Measurements from ENCODE around the gene CDK9.
A peak's percentile ranks its signal among the peaks of the same experiment; 100 is the strongest.
"Not testable (repeated sequence)": the region's sequence is repeated elsewhere in the genome, so short reads cannot be mapped to it uniquely, and the experiment has no call there.

Gene CDK9

GRCh38 chr9:127780126-127780885, 5.5 kb upstream of the CDK9 start:
- no peak for DNase-seq (ENCODE audit: low read depth in 2 of 2)

DNA sequence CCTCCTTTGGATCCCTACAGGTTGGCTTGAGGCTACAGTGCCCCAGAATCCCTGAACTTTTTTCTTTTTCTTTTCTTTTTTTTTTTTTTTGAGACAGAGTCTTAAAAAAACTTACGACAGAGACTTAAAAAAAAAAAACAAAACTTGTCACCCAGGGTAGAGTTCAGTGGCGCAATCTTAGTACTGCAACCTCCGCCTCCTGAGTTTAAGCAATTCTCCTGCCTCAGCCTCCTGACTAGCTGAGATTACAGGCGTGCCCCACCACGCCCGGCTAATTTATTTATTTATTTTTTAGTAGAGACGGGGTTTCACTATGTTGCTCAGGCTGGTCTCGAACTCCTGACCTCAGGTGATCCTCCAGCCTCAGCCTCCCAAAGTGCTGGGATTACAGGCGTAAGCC, 4.9 kb upstream of the CDK9 start:
- DNase-seq (ENCODE audit: low read depth in 2 of 2), result not testable (repeated sequence)

DNA sequence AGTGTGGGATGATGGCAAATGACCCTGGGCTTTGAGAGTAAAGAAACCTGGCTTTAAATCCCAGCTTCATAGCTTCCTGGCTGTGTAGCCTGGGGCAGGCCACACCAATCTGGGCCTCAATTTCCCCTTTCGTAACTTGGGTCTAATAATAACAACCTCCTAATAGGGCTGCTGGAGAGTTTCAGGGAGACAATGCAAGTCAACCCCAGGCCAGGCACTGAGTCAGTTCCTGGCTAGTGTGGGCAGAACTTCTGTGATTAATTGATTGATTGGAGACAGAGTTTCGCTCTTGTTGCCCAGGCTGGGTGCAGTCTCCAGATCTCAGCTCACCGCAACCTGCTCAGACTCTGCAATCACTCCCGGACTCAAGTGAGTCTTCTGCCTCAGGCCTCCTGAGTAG, 4.0 kb upstream of the CDK9 start:
- DNase-seq (ENCODE audit: low read depth in 2 of 2), result no peak

- DNase-seq (ENCODE audit: low read depth in 2 of 2), result peak; percentile 76 to 80
Measured at GRCh38 chr9:127783111-127784008, 2.5 kb upstream of the CDK9 start.

DNA sequence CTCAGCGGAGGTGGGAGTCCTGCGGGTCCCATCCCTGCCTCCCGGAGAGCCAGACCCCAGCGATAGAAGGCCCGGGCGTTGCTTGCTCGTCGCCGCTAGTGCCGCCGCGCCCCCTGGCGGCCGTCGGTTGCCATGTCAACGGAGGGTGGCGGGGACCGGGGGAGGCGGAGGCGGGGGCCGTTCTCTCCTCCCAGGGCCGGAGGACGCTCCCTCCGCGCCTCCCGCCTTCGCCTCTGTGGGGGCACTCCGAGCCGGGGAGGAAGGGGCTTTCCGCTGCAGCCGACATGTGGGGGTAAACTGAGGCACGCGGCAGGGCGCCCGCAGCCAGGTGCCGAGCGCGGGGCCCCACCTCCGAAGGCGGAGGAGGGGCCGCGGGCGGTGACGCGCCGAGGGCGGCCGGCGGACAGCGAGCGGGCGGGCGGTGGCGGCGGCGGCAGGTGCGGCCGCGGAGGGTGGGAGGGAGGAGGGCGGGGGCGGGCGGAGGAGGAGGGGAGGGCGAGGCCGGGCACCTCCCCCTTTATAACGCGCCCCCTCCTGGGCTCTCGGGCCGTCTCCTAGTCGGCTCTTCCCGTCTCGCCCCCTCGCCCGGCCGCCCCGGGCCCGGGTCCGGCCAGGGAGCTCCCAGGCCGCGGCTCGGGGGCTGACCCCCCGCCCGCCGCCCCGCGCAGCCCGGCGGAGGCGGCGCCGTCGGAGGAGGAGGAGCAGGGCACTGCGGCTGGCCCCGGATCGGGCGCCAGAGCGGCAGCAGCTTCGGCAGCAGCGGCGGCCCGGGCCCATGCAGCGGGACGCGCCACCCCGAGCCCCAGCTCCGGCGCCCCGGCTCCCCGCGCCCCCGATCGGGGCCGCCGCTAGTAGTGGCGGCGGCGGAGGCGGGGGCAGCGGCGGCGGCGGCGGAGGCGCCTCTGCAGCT, 556 bp upstream of the CDK9 start:
- DNase-seq (ENCODE audit: low read depth in 2 of 2), result peak; percentile 80 to 85

- no peak for DNase-seq (ENCODE audit: low read depth in 2 of 2)
Measured at GRCh38 chr9:127786773-127787104, 905 bp downstream of the CDK9 start.

- peak; percentile 62 to 72 for DNase-seq (ENCODE audit: low read depth in 2 of 2)
Measured at GRCh38 chr9:127788337-127789011, 2.6 kb downstream of the CDK9 start.

DNA sequence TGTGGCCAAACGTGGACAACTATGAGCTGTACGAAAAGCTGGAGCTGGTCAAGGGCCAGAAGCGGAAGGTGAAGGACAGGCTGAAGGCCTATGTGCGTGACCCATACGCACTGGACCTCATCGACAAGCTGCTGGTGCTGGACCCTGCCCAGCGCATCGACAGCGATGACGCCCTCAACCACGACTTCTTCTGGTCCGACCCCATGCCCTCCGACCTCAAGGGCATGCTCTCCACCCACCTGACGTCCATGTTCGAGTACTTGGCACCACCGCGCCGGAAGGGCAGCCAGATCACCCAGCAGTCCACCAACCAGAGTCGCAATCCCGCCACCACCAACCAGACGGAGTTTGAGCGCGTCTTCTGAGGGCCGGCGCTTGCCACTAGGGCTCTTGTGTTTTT, 3.3 kb downstream of the CDK9 start:
- no peak for DNase-seq (ENCODE audit: low read depth in 2 of 2)

- no peak for DNase-seq (ENCODE audit: low read depth in 2 of 2)
Measured at GRCh38 chr9:127790094-127790855, 4.4 kb downstream of the CDK9 start.

- DNase-seq (ENCODE audit: low read depth in 2 of 2), result no peak
Measured at GRCh38 chr9:127791085-127791484, 5.3 kb downstream of the CDK9 start.

DNA sequence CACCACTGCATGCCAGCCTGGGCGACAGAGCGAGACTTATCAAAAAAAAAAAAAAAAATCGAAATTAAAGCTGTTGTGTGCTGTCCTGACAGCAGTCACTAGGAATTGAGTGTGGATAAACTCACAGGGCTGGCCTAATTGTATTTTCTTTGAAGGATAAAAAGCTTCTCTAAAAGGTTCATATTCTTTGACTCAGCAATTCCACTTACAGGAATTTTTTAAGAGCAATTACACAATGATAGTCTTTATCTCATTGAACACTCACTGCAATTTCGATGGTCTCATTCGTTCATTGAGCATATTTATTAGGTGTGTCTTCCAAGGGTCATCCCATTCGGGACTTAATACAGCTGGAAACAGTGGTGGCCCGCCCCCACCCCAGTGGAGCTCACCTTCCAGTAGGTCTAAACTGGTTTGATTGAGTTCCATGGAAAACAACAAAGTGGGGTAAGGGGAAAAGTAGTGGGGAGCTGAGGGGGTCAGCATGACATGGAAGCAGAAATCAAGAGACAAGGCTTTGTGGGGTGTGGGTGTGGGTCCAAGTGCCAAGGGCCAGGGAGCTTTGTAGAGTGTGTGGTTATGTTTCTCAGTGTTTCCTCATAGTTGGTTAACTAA, 6.7 kb downstream of the CDK9 start:
- no peak for DNase-seq (ENCODE audit: low read depth in 2 of 2)

DNA sequence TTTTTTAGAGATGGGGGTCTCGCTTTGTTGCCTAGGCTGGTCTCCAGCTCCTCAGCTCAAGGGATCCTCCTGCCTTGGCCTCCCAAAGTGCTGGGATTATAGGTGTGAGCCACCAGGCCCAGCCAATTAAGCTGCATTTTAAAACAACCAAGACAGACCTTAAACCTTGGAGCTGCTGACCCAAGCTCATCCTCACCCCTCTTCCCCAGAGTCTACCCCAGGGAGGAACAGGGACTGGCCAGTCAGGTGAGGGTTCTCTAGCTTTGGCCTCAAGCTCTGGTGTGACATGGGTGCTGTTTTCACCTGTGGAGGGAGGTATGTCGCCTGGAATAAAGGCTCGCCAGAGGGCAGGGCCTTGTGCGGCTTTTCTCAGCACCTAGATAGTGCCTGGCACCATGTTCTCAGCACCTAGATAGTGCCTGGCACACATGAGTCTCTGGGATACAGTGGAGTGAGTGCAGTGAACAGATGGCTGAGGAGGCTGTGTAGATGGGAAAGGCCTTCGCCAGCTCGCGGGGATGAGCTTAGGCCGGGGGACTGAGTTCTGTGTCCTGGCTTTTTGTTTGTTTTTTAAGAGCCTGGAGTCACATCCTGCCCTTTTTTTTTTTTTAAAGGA, 7.4 kb downstream of the CDK9 start:
- DNase-seq (ENCODE audit: low read depth in 2 of 2), result no peak

DNA sequence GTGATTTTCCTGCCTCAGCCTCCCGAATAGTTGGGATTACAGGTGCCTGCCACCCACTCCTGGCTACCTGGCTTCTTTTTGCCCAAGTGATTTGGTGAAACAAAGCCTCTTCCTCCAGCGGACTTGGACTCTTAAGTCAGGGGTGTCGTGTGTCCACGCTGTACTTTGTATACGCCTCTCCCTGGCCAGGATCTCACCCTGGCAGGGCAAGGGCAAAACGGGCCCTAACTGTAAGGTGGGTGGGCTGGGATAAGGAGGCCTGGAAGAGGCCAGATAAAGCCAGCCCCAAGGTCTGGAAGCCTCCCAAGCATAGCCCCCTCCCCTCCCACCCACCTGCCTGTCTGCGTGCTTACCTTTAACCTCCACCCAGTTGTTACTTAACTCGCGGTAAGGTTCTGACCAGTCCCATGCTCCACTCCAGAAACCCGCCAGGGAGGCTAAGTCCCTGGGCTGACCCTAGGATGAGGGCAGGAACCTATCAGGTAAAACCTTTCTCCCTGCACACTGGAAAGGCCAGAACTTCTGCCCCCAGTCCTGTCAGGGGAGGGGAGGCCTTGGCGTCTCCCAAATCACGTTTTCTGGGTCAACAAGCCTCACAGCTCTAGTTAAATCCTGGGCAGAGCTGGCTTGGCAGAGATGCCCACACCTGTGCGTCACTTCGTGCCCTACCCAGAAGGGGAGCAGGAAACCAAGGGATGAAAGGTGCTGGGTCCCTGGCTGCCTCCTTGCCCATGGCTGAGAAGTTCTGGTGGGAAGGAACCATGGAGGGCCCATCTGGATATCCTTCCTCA, 8.4 kb downstream of the CDK9 start:
- DNase-seq (ENCODE audit: low read depth in 2 of 2), result no peak

DNA sequence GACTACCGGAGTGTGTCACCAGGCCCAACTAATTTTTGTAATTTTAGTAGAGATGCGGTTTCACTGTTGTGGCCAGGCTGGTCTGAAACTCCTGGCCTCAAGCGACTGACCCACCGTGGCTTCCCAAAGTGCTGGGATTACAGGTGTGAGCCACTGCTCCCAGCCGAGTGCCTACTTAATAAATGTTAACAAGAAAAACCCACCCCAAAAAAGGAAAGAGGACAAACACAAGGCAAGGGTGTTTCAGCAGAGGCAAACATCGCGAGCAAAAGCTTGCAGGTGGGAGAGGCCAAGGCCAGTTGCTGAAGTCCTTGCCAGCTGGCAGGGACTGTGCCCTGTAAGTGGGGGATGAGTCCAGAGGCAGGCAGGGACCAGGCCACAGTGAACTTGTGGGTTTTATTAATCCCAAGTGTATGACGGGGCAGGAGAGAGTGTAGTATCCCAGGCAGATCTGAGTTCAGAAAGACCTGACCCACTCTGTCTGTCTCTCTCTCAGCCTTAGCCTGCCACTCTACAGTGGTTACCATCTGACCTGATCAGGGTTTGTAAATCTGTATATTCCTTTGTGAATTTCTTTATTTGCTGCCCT, 10.5 kb downstream of the CDK9 start:
- no peak for DNase-seq (ENCODE audit: low read depth in 2 of 2)

DNA sequence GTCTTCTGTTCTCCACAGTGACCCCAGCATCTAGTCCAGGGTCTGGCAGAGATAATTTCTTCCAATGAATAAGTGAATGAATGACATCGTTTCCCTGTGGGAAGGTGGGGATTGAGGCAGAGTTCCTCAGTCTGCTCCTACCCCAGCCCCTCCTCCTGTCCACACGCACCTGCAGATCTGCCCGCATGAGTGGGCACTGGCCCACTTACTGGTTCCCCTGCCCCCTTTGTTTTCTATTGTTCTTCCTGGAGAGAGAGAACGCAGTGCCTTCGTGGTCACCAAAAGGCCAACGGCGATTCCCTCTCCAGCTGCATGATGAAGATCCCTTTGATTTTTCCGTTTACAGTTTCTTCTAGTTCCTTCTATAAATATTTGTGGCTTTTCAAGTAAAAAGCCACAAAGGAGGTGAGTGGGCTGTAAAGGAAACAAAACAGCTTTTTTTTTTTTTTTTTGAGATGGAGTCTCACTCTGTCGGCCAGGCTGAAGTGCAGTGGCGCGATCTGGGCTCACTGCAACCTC, 11.1 kb downstream of the CDK9 start:
- no peak for DNase-seq (ENCODE audit: low read depth in 2 of 2)

GRCh38 chr9:127801955-127802575, 16.2 kb downstream of the CDK9 start:
- DNase-seq (ENCODE audit: low read depth in 2 of 2), result no peak

DNA sequence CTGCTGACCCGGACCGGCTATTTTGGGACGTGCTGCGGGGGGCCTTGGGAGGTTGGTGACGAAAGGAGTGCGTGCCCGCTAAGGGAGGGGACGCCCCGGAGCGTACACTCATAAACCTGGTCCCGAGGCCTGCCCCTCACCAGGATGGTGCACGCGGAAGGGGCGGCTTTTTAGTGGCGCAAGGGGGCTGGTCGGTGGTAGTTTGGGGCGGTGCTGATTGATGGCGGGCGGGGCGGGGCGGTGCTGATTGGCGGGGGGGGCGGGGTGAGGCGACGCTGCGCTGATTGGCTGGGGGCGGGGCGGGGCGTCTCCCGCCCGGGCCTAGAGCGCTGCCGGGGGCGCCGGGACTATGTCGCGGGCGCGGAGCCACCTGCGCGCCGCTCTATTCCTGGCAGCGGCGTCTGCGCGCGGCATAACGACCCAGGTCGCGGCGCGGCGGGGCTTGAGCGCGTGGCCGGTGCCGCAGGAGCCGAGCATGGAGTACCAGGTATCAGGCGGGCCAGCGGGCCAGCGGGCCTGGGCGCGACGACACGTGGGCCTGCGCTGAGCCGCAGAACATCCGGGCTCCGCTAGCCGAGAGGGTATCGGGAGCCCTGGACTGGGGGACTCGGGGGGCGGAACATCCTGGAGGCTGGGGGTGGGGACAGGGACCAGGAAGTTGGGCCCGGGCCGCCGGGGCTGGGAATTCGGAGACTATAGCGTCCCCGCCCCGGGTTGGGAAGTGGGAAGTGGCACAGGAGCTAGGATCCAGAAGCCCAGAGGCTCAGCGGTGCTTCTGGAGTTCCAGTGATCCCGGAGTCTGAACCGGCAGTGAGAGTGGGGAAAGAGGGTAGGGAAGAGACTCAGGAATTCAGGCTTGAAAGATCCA, 17.0 kb downstream of the CDK9 start, which contains the start of gene FPGS:
FPGS (plus strand) TSS at position 307 of the 868 bp plus-strand sequence; CDS start at position 350, 43 bp downstream.
- peak; percentile 72 to 78 for DNase-seq (ENCODE audit: low read depth in 2 of 2)

Measured in stimulated activated CD8-positive, alpha-beta memory T cell treated with anti-CD3 and anti-CD28 coated beads, Interleukin-15, amount 100 ng/mL, for 48 hours (primary cell).